ENCODE measurements around the gene SHB. TPM values are rescaled to one million over a fixed set of nuclear protein-coding genes. Genes with fewer than 3 reads are reported as not detected.

SHB gene
- total RNA-seq, 1 experiment from 2014 or later, result 29.6 TPM

DNA sequence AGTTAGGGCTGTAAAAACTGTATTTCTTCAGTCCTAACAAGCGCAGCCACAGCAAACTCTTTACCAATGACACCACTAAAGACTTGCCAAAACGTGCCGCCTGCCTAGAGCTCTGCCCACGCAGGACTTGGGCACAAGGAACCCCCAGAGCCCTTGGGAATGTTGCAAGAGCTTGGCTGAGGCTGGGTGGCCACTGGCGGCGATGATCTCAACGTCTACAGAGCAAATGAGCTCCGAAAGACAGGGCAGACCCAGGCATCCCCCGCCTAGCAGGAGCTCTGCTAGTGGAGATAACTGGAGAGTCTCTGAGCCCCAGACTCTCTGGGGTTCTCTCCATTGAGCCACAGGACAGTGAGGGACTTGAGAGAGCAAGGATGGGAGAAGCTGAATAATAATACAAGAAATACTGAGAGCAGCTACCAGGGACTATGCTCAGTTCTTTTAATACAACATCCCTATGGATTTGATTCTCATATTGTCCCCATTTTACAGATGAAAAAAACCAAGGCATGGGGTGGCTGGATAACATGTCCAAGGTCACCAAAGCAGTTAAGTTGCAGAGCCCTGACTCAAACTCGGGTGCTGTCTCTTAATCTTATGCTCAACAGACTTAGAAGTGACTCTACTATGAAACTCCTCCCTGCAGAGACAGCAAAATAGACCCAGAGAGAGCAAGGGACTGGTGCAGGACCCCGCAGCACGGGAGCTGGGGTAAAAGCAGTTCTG lies 32.5 kb downstream of the SHB start:
- Mint-ChIP-seq H3K4me1 (ENCODE audit: insufficient read depth, unreplicated experiment) (peaks cover 31% of the 10 kb centered on the region), H3K9me3 (ENCODE audit: unreplicated experiment) (no peaks in the 10 kb centered on the region), H3K4me3 (ENCODE audit: unreplicated experiment) (no peak overlapping the region), H3K36me3 (ENCODE audit: insufficient read depth, unreplicated experiment) (no peaks in the 10 kb centered on the region), H3K27ac (ENCODE audit: low read depth, unreplicated experiment) (peak overlapping the region; percentile 86), H3K27me3 (ENCODE audit: insufficient read depth, unreplicated experiment) (no peaks in the 10 kb centered on the region)
- TF ChIP-seq, protein P1, sequence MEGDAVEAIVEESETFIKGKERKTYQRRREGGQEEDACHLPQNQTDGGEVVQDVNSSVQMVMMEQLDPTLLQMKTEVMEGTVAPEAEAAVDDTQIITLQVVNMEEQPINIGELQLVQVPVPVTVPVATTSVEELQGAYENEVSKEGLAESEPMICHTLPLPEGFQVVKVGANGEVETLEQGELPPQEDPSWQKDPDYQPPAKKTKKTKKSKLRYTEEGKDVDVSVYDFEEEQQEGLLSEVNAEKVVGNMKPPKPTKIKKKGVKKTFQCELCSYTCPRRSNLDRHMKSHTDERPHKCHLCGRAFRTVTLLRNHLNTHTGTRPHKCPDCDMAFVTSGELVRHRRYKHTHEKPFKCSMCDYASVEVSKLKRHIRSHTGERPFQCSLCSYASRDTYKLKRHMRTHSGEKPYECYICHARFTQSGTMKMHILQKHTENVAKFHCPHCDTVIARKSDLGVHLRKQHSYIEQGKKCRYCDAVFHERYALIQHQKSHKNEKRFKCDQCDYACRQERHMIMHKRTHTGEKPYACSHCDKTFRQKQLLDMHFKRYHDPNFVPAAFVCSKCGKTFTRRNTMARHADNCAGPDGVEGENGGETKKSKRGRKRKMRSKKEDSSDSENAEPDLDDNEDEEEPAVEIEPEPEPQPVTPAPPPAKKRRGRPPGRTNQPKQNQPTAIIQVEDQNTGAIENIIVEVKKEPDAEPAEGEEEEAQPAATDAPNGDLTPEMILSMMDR (IDR thresholded peaks at IDR 0.05; ENCODE audit: unreplicated experiment), result no peak
- ChIA-PET CTCF (interaction anchor here (0.6 to 1.7 kb wide), 5 partner anchors 11 to 357 kb away, joined by 3 to 6 read pairs (median 4); no protein-coding TSS in a partner anchor), POLR2A (interaction anchor here (0.6 to 3.7 kb wide), 13 partner anchors 9 to 133 kb away, joined by 3 to 47 read pairs (median 8); partner anchors contain the start of gene SLC25A51)
- BruUV-seq (replicated peaks), result no TSS peak
- DNase-seq (ENCODE audit: unreplicated experiment), result peak; percentile 84
- intact Hi-C loops (cut with micrococcal nuclease), result no loop called here

DNA sequence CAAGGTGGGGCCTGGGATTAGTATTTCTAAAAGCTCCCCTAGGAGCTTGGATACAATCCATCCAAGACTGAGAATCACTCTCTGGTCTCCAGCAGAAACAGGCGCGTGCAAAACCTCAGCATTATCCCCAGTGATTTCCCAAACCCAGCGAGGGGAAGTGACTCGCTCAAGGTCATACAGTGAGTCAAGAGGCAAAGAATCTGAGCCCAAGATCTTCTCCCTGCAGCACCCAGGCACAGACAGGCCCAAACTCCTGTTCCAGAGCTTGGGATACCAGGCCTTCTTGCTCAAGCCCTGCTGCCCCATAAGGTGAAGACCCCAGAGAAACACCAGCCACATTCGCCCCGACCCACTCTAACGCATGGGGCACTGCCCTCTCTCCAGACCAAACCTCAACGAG lies 33.2 kb downstream of the SHB start:
- H3K27me3 Mint-ChIP-seq (ENCODE audit: insufficient read depth, unreplicated experiment), result no peaks in the 10 kb centered on the region
- TF ChIP-seq, protein P1 (IDR thresholded peaks at IDR 0.05; ENCODE audit: unreplicated experiment), result no peak
- no peaks in the 10 kb centered on the region for H3K9me3 Mint-ChIP-seq (ENCODE audit: unreplicated experiment)
- H3K27ac Mint-ChIP-seq (ENCODE audit: low read depth, unreplicated experiment), result peak overlapping the region; percentile 86
- no peak overlapping the region for H3K4me3 Mint-ChIP-seq (ENCODE audit: unreplicated experiment)
- no TSS peak for BruUV-seq (replicated peaks)
- DNase-seq (ENCODE audit: unreplicated experiment), result peak; percentile 72
- peaks cover 29% of the 10 kb centered on the region for H3K4me1 Mint-ChIP-seq (ENCODE audit: insufficient read depth, unreplicated experiment)
- CTCF ChIA-PET, result interaction anchor here (0.7 to 1.7 kb wide), 3 partner anchors 10 to 33 kb away, joined by 3 to 6 read pairs (median 4); partner anchors contain the start of gene SHB
- no peaks in the 10 kb centered on the region for H3K36me3 Mint-ChIP-seq (ENCODE audit: insufficient read depth, unreplicated experiment)
- intact Hi-C loops (cut with micrococcal nuclease), result no loop called here
- POLR2A ChIA-PET, result interaction anchor here (0.7 to 3.7 kb wide), 10 partner anchors 10 to 133 kb away, joined by 3 to 47 read pairs (median 8); partner anchors contain the start of gene SLC25A51

DNA sequence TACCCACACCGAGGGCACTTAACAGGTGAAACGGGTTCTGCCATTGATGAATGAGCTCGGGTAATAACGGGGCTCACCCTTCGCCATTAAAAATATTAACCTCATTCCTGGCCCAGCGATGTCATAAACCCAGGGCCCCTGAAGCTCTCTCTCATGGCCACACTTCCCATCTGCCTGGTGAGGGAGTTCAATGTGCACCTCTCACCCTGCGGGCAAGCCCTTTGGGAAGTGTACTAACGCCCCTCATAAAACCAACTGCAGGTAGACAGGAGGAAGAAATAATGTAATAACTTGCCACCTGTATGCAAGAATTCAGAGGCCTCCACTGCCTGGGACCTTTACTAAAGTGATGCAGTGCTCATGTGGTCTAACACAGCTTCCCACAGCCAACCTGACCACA lies 35.1 kb downstream of the SHB start:
- H3K36me3 Mint-ChIP-seq (ENCODE audit: insufficient read depth, unreplicated experiment), result no peaks in the 10 kb centered on the region
- intact Hi-C loops (cut with micrococcal nuclease), result no loop called here
- ChIA-PET CTCF (interaction anchor here (0.6 to 1.3 kb wide), 3 partner anchors 29 to 115 kb away, joined by 3 read pairs; no protein-coding TSS in a partner anchor), POLR2A (no interaction called here)
- no TSS peak for BruUV-seq (replicated peaks)
- TF ChIP-seq, protein P1 (IDR thresholded peaks at IDR 0.05; ENCODE audit: unreplicated experiment), result no peak
- H3K4me1 Mint-ChIP-seq (ENCODE audit: insufficient read depth, unreplicated experiment), result peaks cover 28% of the 10 kb centered on the region
- no peak overlapping the region for H3K27ac Mint-ChIP-seq (ENCODE audit: low read depth, unreplicated experiment)
- H3K9me3 Mint-ChIP-seq (ENCODE audit: unreplicated experiment), result no peaks in the 10 kb centered on the region
- H3K27me3 Mint-ChIP-seq (ENCODE audit: insufficient read depth, unreplicated experiment), result no peaks in the 10 kb centered on the region
- DNase-seq (ENCODE audit: unreplicated experiment), result no peak
- H3K4me3 Mint-ChIP-seq (ENCODE audit: unreplicated experiment), result no peak overlapping the region

DNA sequence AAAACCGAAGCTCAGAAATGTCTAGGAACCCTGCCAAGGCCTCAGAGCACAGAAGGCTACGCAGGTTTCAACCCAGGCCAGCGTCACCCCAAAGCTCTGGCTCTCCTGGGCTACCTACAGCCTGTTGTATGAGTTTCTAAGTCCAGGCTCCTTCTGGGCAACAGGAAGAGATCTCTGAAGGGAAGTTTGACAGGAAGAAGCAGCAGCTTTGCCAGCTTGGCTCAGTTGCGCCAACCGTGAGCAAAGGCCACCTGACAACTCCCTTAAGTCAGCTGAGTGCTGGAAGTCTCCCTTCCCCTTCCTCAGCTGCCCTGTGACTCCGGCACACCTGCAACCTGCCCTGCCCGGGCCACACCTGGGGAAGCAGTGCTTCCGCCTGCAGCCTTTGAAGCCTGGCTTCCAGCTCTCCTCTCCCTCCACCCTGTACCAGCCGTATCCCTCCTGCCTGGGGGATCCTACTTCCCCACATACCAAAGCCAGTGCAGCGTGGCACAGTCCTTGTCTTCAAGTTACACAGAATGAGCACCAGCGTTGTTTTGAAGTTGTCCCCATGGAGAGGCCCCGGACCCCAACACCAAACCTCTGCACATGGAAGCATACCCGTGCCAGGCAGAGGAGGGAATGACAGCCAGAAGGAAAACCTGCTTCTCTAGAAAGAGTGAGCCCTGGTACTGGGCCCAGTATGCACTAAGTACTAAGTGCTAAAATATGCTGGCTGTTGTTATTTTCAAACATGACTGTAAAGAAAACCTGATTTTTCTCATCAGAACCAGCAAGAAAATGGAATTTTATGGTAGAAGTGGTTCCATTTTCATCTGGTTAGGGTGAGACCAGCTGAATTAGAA lies 36.5 kb downstream of the SHB start:
- TF ChIP-seq, protein P1 (IDR thresholded peaks at IDR 0.05; ENCODE audit: unreplicated experiment), result no peak
- no peak for DNase-seq (ENCODE audit: unreplicated experiment)
- Mint-ChIP-seq H3K36me3 (ENCODE audit: insufficient read depth, unreplicated experiment) (no peaks in the 10 kb centered on the region), H3K9me3 (ENCODE audit: unreplicated experiment) (no peaks in the 10 kb centered on the region), H3K27me3 (ENCODE audit: insufficient read depth, unreplicated experiment) (no peaks in the 10 kb centered on the region), H3K27ac (ENCODE audit: low read depth, unreplicated experiment) (peak overlapping the region; percentile 75), H3K4me1 (ENCODE audit: insufficient read depth, unreplicated experiment) (peaks cover 23% of the 10 kb centered on the region), H3K4me3 (ENCODE audit: unreplicated experiment) (no peak overlapping the region)
- BruUV-seq (replicated peaks), result no TSS peak
- ChIA-PET POLR2A (interaction anchor here (0.6 kb wide), 2 partner anchors 152 to 153 kb away, joined by 3 read pairs; no protein-coding TSS in a partner anchor), CTCF (interaction anchor here (0.6 to 1.1 kb wide), 4 partner anchors 9 to 614 kb away, joined by 3 to 4 read pairs (median 3); no protein-coding TSS in a partner anchor)
- intact Hi-C loops (cut with micrococcal nuclease), result no loop called here
